Glutamatergic neuron (in vitro differentiated cells): ENCODE data around the gene PRCC. TPM values are rescaled to one million over a fixed set of nuclear protein-coding genes. Genes with fewer than 3 reads are reported as not detected.
A peak's percentile ranks its signal among the peaks of the same experiment; 100 is the strongest.

Source experiments
- DNase-seq: peaks from one replicate; pipeline ENCODE4 v3.0.0; 2022
- H3K27ac Mint-ChIP-seq: one replicate; pipeline ENCODE4 v1.8.0; 2020; ENCODE audit warnings: mild to moderate bottlenecking, mixed read lengths, inconsistent platforms; ENCODE audit not compliant: unreplicated experiment
- H3K27me3 Mint-ChIP-seq: one replicate; pipeline ENCODE4 v1.8.0; 2020; ENCODE audit warnings: mild to moderate bottlenecking, moderate library complexity, mixed read lengths, inconsistent platforms; ENCODE audit not compliant: unreplicated experiment
- H3K36me3 Mint-ChIP-seq: one replicate; pipeline ENCODE4 v1.8.0; 2020; ENCODE audit warnings: mild to moderate bottlenecking, mixed read lengths, inconsistent platforms; ENCODE audit not compliant: unreplicated experiment
- H3K4me1 Mint-ChIP-seq: one replicate; pipeline ENCODE4 v1.8.0; 2020; ENCODE audit warnings: mild to moderate bottlenecking, low read depth, mixed read lengths, inconsistent platforms; ENCODE audit not compliant: unreplicated experiment
- H3K4me3 Mint-ChIP-seq: one replicate; pipeline ENCODE4 v1.8.0; 2020; ENCODE audit warnings: mild to moderate bottlenecking, mixed read lengths, inconsistent platforms; ENCODE audit not compliant: unreplicated experiment
- H3K9me3 Mint-ChIP-seq: one replicate; pipeline ENCODE4 v1.8.0; 2020; ENCODE audit warnings: mild to moderate bottlenecking, moderate library complexity, mixed read lengths, inconsistent platforms; ENCODE audit not compliant: unreplicated experiment
- CTCF ChIP-seq: fragments of 200-600 bp; sonication (generic); IDR thresholded peaks from one replicate; pipeline ENCODE4 v1.5.0; 2021; ENCODE audit not compliant: partially characterized antibody, unreplicated experiment
- total RNA-seq: library from RNA; stranded (reverse); fragmentation: NEBNext Ultra II Directional; extraction: Animal tissue kit (Norgen Biotek cat#: 25700); gene quantifications from one replicate; pipeline ENCODE4 v1.2.1, GENCODE V29; 2021; ENCODE audit not compliant: unreplicated experiment

PRCC gene
- total RNA-seq, 1 donor from 2014 or later = 88.8 TPM

- DNase-seq = no peak
- Mint-ChIP-seq H3K9me3 (peaks cover 14% of the 10 kb centered on the region), H3K27me3 (peaks cover 16% of the 10 kb centered on the region), H3K4me1 (peaks cover 12% of the 10 kb centered on the region), H3K27ac (peak within 1 kb of the TSS; percentile 87), H3K4me3 (peak within 1 kb of the TSS; percentile 80), H3K36me3 (peaks cover 14% of the 10 kb centered on the region)
- no peak for TF ChIP-seq CTCF
These were observed 49.4 kb downstream of the PRCC start, which contains the start of gene SH2D2A for GRCh38 chr1:156816561-156817328. Gene SH2D2A, minus strand, starts transcription at chr1:156816848. Its CDS starts 140 bp downstream, at chr1:156816708.

GRCh38 chr1:156821801-156822200 lies 54.5 kb downstream of the PRCC start:
- H3K9me3 Mint-ChIP-seq = peaks cover 4% of the 10 kb centered on the region

GRCh38 chr1:156822680-156823079 lies 55.3 kb downstream of the PRCC start:
- H3K36me3 Mint-ChIP-seq = peaks cover 11% of the 10 kb centered on the region
- DNase-seq = no peak
- H3K9me3 Mint-ChIP-seq = peaks cover 4% of the 10 kb centered on the region
- H3K27ac Mint-ChIP-seq = no peak overlapping the region
- H3K27me3 Mint-ChIP-seq = peaks cover 10% of the 10 kb centered on the region
- H3K4me3 Mint-ChIP-seq = no peak overlapping the region
- TF ChIP-seq CTCF = no peak
- H3K4me1 Mint-ChIP-seq = no peaks in the 10 kb centered on the region

More at GRCh38 chr1:156821801-156822200, 54.5 kb downstream of the PRCC start:
- H3K27me3 Mint-ChIP-seq = peaks cover 12% of the 10 kb centered on the region
- H3K27ac Mint-ChIP-seq = no peak overlapping the region
- no peak for TF ChIP-seq CTCF
- no peak overlapping the region for H3K4me3 Mint-ChIP-seq
- H3K36me3 Mint-ChIP-seq = peaks cover 11% of the 10 kb centered on the region
- DNase-seq = no peak
- H3K4me1 Mint-ChIP-seq = peaks cover 3% of the 10 kb centered on the region

GRCh38 chr1:156823210-156823790 lies 56.0 kb downstream of the PRCC start:
- Mint-ChIP-seq H3K4me3 (no peak overlapping the region), H3K9me3 (peaks cover 4% of the 10 kb centered on the region), H3K4me1 (no peaks in the 10 kb centered on the region), H3K27ac (no peak overlapping the region), H3K36me3 (peaks cover 11% of the 10 kb centered on the region), H3K27me3 (peaks cover 10% of the 10 kb centered on the region)
- no peak for TF ChIP-seq CTCF
- no peak for DNase-seq

GRCh38 chr1:156826630-156827029 lies 59.3 kb downstream of the PRCC start:
- no peak for TF ChIP-seq CTCF
- Mint-ChIP-seq H3K36me3 (no peaks in the 10 kb centered on the region), H3K9me3 (peaks cover 2% of the 10 kb centered on the region), H3K27ac (no peak overlapping the region), H3K4me1 (peaks cover 8% of the 10 kb centered on the region), H3K4me3 (no peak overlapping the region), H3K27me3 (peaks cover 15% of the 10 kb centered on the region)
- no peak for DNase-seq
